Activated CD8-positive, alpha-beta T cell treated with anti-CD3 and anti-CD28 coated beads for 36 hours (primary cell): ENCODE data around the gene EPHA8. TPM values are rescaled to one million over a fixed set of nuclear protein-coding genes. Genes with fewer than 3 reads are reported as not detected.

Source experiments
- ATAC-seq: fragments of 200-7000 bp; cut with Tn5 transposase; one replicate; pipeline ENCODE4 v1.10.0; 2021; ENCODE audit warnings: mild to moderate bottlenecking, moderate library complexity
- CTCF ChIA-PET: fragments of 350-600 bp; sonication (Branson Sonifier 250); formaldehyde crosslinking; loops from one replicate; lab custom pipeline; 2021; ENCODE audit warnings: antibody characterized with exemption; lab: Charles Lee
- POLR2A ChIA-PET: fragments of 350-600 bp; sonication (Branson Sonifier 250); formaldehyde crosslinking; loops from one replicate; lab custom pipeline; 2021; ENCODE audit warnings: antibody characterized with exemption; lab: Charles Lee
- DNase-seq: peaks from one replicate; pipeline ENCODE4 v3.0.0-alpha.2; 2020
- H3K27ac Mint-ChIP-seq: one replicate; pipeline ENCODE4 v1.8.0; 2021; ENCODE audit warnings: mild to moderate bottlenecking, mixed read lengths
- H3K27me3 Mint-ChIP-seq: one replicate; pipeline ENCODE4 v1.8.0; 2021; ENCODE audit warnings: mixed read lengths
- H3K36me3 Mint-ChIP-seq: one replicate; pipeline ENCODE4 v1.8.0; 2021; ENCODE audit warnings: low read depth, mixed read lengths
- H3K4me1 Mint-ChIP-seq: one replicate; pipeline ENCODE4 v1.8.0; 2021; ENCODE audit warnings: low read depth, mixed read lengths
- H3K4me3 Mint-ChIP-seq: one replicate; pipeline ENCODE4 v1.8.0; 2021; ENCODE audit warnings: mild to moderate bottlenecking, moderate library complexity, mixed read lengths
- H3K9me3 Mint-ChIP-seq: one replicate; pipeline ENCODE4 v1.8.0; 2021; ENCODE audit warnings: mixed read lengths
- intact Hi-C: fragments of 100-400 bp; cut with micrococcal nuclease; formaldehyde crosslinking; loops from one replicate; pipeline ENCODE4 v1.10.0; 2022
- total RNA-seq, 2 experiments: library from RNA; stranded (reverse); gene quantifications; one replicate each; pipeline ENCODE4 v1.2.3, GENCODE V29; 2021
- TF ChIP-seq, protein P1 (sequence below): fragments of 200-600 bp; IDR thresholded peaks from one replicate; pipeline ENCODE4 v1.8.0; 2022; ENCODE audit warnings: antibody characterized with exemption, mild to moderate bottlenecking

The EPHA8 gene
- total RNA-seq, 2 experiments from 2014 or later = not detected

DNA sequence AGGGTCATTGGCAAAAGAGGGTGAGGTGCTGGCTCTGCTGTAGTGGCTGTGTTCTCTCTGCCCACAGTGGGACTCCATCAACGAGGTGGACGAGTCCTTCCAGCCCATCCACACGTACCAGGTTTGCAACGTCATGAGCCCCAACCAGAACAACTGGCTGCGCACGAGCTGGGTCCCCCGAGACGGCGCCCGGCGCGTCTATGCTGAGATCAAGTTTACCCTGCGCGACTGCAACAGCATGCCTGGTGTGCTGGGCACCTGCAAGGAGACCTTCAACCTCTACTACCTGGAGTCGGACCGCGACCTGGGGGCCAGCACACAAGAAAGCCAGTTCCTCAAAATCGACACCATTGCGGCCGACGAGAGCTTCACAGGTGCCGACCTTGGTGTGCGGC lies 12.9 kb downstream of the EPHA8 start:
- CTCF ChIA-PET = no interaction called here
- Mint-ChIP-seq H3K4me1 (no peaks in the 10 kb centered on the region), H3K36me3 (no peaks in the 10 kb centered on the region), H3K4me3 (no peak overlapping the region), H3K27me3 (peaks cover 4% of the 10 kb centered on the region), H3K9me3 (peaks cover 19% of the 10 kb centered on the region), H3K27ac (no peak overlapping the region)
- POLR2A ChIA-PET = no interaction called here
- TF ChIP-seq, protein P1, sequence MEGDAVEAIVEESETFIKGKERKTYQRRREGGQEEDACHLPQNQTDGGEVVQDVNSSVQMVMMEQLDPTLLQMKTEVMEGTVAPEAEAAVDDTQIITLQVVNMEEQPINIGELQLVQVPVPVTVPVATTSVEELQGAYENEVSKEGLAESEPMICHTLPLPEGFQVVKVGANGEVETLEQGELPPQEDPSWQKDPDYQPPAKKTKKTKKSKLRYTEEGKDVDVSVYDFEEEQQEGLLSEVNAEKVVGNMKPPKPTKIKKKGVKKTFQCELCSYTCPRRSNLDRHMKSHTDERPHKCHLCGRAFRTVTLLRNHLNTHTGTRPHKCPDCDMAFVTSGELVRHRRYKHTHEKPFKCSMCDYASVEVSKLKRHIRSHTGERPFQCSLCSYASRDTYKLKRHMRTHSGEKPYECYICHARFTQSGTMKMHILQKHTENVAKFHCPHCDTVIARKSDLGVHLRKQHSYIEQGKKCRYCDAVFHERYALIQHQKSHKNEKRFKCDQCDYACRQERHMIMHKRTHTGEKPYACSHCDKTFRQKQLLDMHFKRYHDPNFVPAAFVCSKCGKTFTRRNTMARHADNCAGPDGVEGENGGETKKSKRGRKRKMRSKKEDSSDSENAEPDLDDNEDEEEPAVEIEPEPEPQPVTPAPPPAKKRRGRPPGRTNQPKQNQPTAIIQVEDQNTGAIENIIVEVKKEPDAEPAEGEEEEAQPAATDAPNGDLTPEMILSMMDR = no peak
- intact Hi-C loops = no loop called here
- ATAC-seq (no peak), DNase-seq (no peak)

- ATAC-seq (no peak), DNase-seq (no peak)
- Mint-ChIP-seq H3K27me3 (peaks cover 4% of the 10 kb centered on the region), H3K4me1 (no peaks in the 10 kb centered on the region), H3K36me3 (no peaks in the 10 kb centered on the region), H3K27ac (no peak overlapping the region), H3K9me3 (peaks cover 19% of the 10 kb centered on the region), H3K4me3 (no peak overlapping the region)
- intact Hi-C loops = no loop called here
- CTCF ChIA-PET = no interaction called here
- POLR2A ChIA-PET = no interaction called here
- TF ChIP-seq, protein P1 = no peak
Observed at GRCh38 chr1:22576617-22577016, 13.3 kb downstream of the EPHA8 start.

- DNase-seq (no peak), ATAC-seq (no peak)
- no peaks in the 10 kb centered on the region for H3K4me1 Mint-ChIP-seq
- peaks cover 19% of the 10 kb centered on the region for H3K9me3 Mint-ChIP-seq
- ChIA-PET CTCF (no interaction called here), POLR2A (no interaction called here)
- no peaks in the 10 kb centered on the region for H3K36me3 Mint-ChIP-seq
- TF ChIP-seq, protein P1 = no peak
- H3K4me3 Mint-ChIP-seq = no peak overlapping the region
- no peaks in the 10 kb centered on the region for H3K27me3 Mint-ChIP-seq
- intact Hi-C loops = no loop called here
- no peak overlapping the region for H3K27ac Mint-ChIP-seq
Observed at GRCh38 chr1:22578732-22579361, 15.6 kb downstream of the EPHA8 start.

DNA sequence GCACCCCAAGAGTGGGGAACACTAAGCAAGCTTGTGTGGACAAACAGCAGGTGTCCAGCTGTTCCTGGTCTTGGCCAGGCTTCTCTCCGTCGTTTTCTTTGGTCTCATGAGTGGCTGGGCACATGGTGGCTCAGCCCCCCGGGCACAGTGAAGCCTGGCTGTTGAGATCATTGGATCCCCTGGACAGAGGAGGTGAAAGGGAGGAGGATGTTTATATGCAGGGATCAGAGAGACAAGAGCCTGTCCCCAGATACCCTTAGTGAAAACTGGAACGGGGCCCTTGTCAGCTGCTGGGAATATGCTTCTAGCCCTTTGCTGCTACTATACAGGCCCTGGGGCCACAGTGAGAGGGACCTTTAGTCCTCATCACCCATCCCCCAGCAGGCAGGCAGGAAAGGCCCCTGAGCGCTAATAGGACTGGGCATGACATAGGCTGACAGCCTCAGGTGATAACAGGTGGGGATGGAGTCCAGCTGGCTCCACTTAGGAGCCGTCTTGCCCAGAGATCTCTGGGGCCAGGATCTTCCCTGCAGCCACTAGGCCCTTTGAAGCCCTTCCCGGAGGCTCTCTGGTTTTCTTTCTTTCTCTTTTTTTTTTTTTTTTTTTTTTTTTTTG lies 16.4 kb downstream of the EPHA8 start:
- no peak for DNase-seq
- Mint-ChIP-seq H3K4me1 (no peaks in the 10 kb centered on the region), H3K9me3 (peaks cover 19% of the 10 kb centered on the region), H3K4me3 (no peak overlapping the region), H3K27ac (no peak overlapping the region), H3K36me3 (no peaks in the 10 kb centered on the region), H3K27me3 (no peaks in the 10 kb centered on the region)
- CTCF ChIA-PET = no interaction called here
- TF ChIP-seq, protein P1 = no peak
- intact Hi-C loops = no loop called here
- POLR2A ChIA-PET = no interaction called here
- ATAC-seq = no peak

GRCh38 chr1:22582661-22583635 lies 19.7 kb downstream of the EPHA8 start:
- Mint-ChIP-seq H3K9me3 (peaks cover 13% of the 10 kb centered on the region), H3K4me3 (no peak overlapping the region), H3K4me1 (no peaks in the 10 kb centered on the region), H3K27ac (no peak overlapping the region), H3K36me3 (no peaks in the 10 kb centered on the region), H3K27me3 (peaks cover 2% of the 10 kb centered on the region)
- ATAC-seq = no peak
- CTCF ChIA-PET = no interaction called here
- intact Hi-C loops = no loop called here
- POLR2A ChIA-PET = no interaction called here
- DNase-seq = no peak
- TF ChIP-seq, protein P1 = no peak
